ENCODE results near the gene KCNQ2. TPM values are rescaled to one million over a fixed set of nuclear protein-coding genes. Genes with fewer than 3 reads are reported as not detected.

The KCNQ2 gene
- total and polyA plus RNA-seq, 10 of the 15 experiments (the other 5 are each of a cell fraction or from before 2014, with no cell fraction given), result 0.06 to 0.49 (median 0.26) TPM; not detected in 7

GRCh38 chr20:63424613-63425012 is 47.8 kb downstream of the KCNQ2 start:
- Histone ChIP-seq H3K79me2 (ENCODE audit: control insufficient read depth, insufficient read depth, low read length) (no peaks in the 10 kb centered on the region), H3K4me2 (ENCODE audit: control insufficient read depth, insufficient read depth) (no peak overlapping the region), H3K36me3 (ENCODE audit: control insufficient read depth in 2 of 2, insufficient read depth in 2 of 2, low read length in 1 of 2) (no peaks in the 10 kb centered on the region), H3K27ac (ENCODE audit: control insufficient read depth, insufficient read depth) (no peak overlapping the region), H4K20me1 (ENCODE audit: control insufficient read depth, insufficient read depth) (no peaks in the 10 kb centered on the region), H3K9ac (ENCODE audit: control insufficient read depth, insufficient read depth, low read length) (no peak overlapping the region), H3K4me1 (ENCODE audit: control insufficient read depth, insufficient read depth, low read length) (no peaks in the 10 kb centered on the region), H2AFZ (ENCODE audit: control insufficient read depth, low read depth, low read length) (no peak overlapping the region), H3K27me3 (replicated peaks in 1 of 2; ENCODE audit: control insufficient read depth in 2 of 2, insufficient read depth in 2 of 2, low read length in 1 of 2) (no peaks in the 10 kb centered on the region; a peak in 1 of 4 replicates), H3K4me3 (no peak overlapping the region), H3K9me3 (replicated peaks; ENCODE audit: control insufficient read depth, insufficient read depth, low read length) (no peaks in the 10 kb centered on the region)
- CTCF ChIA-PET, result no interaction called here
- no peak for TF ChIP-seq BMI1 (IDR thresholded peaks at IDR 0.05; ENCODE audit: borderline replicate concordance)
- TF ChIP-seq STAT1 (conservative IDR thresholded peaks at IDR 0.05), result no peak
- TF ChIP-seq PRDM15 (CRISPR knock-in tag; IDR thresholded peaks at IDR 0.05), result no peak
- no peak for TF ChIP-seq SIN3A (IDR thresholded peaks at IDR 0.05; ENCODE audit: low read depth, low read length)
- TF ChIP-seq IKZF1 (conservative IDR thresholded peaks at IDR 0.05), result no peak
- no peak for TF ChIP-seq ATF7 (IDR thresholded peaks at IDR 0.05; ENCODE audit: low read depth)
- FAIRE-seq, result no peak
- in situ Hi-C loops (cut with MboI), result no loop called here
- SMC1A ChIA-PET (ENCODE audit: uncharacterized antibody, unreplicated experiment), result interaction anchor here (0.6 kb wide), 1 partner anchor 15 kb away, joined by 3 read pairs; no protein-coding TSS in a partner anchor
- DNase-seq (ENCODE audit: low read depth, low spot score), result no peak
- intact Hi-C loops (cut with micrococcal nuclease; ENCODE audit: unreplicated experiment), result no loop called here
- RAD21 ChIA-PET (ENCODE audit: unreplicated experiment), result no interaction called here
- ATAC-seq, result no peak
- 69% methylated on average over 25 of the region's 25 CpGs for WGBS (ENCODE audit: insufficient coverage, insufficient replicate concordance, low lambda C conversion rate, missing lambda C conversion rate)
- no TSS peak for BruUV-seq (replicated peaks)
- POLR2A ChIA-PET, result no interaction called here
